Ishikawa (cell line): ENCODE results near the gene STIMATE.

ENCODE experiments used
- CEBPB ChIP-seq: IDR thresholded peaks from 2 replicates; pipeline ENCODE4 v1.6.1; 2012
- EP300 ChIP-seq: IDR thresholded peaks from 2 replicates; pipeline ENCODE4 v1.6.1; 2012; ENCODE audit warnings: borderline replicate concordance
- TAF1 ChIP-seq: IDR thresholded peaks from 2 replicates; pipeline ENCODE4 v1.6.1; 2012; ENCODE audit warnings: low read depth, mild to moderate bottlenecking
- TF ChIP-seq, protein P1 (sequence below): IDR thresholded peaks from 2 replicates; pipeline ENCODE4 v1.6.1; 2012
- TF ChIP-seq, protein P2 (sequence below): IDR thresholded peaks from 2 replicates; pipeline ENCODE4 v1.6.1; 2012; ENCODE audit warnings: low read depth, mild to moderate bottlenecking
- TF ChIP-seq, protein P3 (sequence below): IDR thresholded peaks from 2 replicates; pipeline ENCODE4 v1.6.1; 2012

DNA sequence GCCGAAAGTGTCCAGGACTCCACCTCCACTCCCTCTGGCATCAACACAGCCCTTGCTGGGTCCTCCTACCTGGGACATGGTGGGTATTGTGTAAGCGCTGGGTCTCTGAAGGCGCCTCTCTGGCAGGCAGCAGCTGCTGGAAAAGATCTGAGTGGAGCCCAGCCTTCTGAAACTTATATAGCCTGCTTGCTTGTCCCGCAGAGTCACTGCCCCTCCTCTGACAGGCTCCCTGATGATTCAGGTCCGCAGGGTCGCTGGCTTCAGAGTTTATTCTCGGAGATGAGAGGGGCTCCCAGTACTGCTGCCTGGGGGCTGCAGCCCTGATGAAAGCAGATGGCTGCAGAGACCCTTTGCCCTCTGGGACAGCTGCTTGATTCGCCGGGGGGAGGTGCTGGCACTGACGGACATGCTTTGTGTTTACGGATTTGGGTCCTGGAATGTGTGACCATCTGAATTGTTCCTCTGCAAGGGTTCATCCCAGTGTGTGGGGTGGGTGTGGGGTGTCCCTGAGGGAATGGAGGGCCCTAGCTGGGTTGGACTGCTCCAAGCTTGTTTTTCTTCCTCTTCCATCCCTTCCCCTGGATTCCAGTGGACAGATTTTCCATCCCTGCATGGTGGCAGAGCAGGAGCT, 62.4 kb downstream of the STIMATE start, which contains the start of gene MUSTN1:
- TF ChIP-seq EP300, result no peak
- TF ChIP-seq, protein P1, sequence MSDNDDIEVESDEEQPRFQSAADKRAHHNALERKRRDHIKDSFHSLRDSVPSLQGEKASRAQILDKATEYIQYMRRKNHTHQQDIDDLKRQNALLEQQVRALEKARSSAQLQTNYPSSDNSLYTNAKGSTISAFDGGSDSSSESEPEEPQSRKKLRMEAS, result no peak
- no peak for TF ChIP-seq TAF1
- TF ChIP-seq, protein P2, sequence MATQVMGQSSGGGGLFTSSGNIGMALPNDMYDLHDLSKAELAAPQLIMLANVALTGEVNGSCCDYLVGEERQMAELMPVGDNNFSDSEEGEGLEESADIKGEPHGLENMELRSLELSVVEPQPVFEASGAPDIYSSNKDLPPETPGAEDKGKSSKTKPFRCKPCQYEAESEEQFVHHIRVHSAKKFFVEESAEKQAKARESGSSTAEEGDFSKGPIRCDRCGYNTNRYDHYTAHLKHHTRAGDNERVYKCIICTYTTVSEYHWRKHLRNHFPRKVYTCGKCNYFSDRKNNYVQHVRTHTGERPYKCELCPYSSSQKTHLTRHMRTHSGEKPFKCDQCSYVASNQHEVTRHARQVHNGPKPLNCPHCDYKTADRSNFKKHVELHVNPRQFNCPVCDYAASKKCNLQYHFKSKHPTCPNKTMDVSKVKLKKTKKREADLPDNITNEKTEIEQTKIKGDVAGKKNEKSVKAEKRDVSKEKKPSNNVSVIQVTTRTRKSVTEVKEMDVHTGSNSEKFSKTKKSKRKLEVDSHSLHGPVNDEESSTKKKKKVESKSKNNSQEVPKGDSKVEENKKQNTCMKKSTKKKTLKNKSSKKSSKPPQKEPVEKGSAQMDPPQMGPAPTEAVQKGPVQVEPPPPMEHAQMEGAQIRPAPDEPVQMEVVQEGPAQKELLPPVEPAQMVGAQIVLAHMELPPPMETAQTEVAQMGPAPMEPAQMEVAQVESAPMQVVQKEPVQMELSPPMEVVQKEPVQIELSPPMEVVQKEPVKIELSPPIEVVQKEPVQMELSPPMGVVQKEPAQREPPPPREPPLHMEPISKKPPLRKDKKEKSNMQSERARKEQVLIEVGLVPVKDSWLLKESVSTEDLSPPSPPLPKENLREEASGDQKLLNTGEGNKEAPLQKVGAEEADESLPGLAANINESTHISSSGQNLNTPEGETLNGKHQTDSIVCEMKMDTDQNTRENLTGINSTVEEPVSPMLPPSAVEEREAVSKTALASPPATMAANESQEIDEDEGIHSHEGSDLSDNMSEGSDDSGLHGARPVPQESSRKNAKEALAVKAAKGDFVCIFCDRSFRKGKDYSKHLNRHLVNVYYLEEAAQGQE, result no peak
- TF ChIP-seq CEBPB, result no peak
- TF ChIP-seq, protein P3, sequence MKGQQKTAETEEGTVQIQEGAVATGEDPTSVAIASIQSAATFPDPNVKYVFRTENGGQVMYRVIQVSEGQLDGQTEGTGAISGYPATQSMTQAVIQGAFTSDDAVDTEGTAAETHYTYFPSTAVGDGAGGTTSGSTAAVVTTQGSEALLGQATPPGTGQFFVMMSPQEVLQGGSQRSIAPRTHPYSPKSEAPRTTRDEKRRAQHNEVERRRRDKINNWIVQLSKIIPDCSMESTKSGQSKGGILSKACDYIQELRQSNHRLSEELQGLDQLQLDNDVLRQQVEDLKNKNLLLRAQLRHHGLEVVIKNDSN, result no peak
